HepG2 (cell line): ENCODE data around the gene RWDD2A. TPM values are rescaled to one million over a fixed set of nuclear protein-coding genes. Genes with fewer than 3 reads are reported as not detected.

Experiments used
- CHD4 ChIP-seq: fragments of 200-600 bp; sonication (generic); IDR thresholded peaks from 2 replicates; pipeline ENCODE4 v1.7.0; 2017; ENCODE audit warnings: mild to moderate bottlenecking, low read length, borderline replicate concordance
- FUBP1 ChIP-seq: sonication (generic); formaldehyde crosslinking; IDR thresholded peaks from 2 replicates; pipeline ENCODE4 v1.5.1; 2020; ENCODE audit warnings: missing genetic modification reagents, mild to moderate bottlenecking, borderline replicate concordance
- HNRNPK ChIP-seq: fragments of 200-400 bp; formaldehyde crosslinking; IDR thresholded peaks from 2 replicates; pipeline ENCODE4 v1.6.1; 2018; ENCODE audit warnings: low read length, low read depth, moderate library complexity, mild to moderate bottlenecking; ENCODE audit not compliant: poor library complexity, severe bottlenecking
- IKZF5 ChIP-seq: IDR thresholded peaks from 2 replicates; pipeline ENCODE4 v1.6.1; 2018; ENCODE audit warnings: missing genetic modification reagents, mild to moderate bottlenecking, missing compliant biosample characterization
- KLF6 ChIP-seq: IDR thresholded peaks from 2 replicates; pipeline ENCODE4 v1.8.0; 2016; ENCODE audit warnings: missing biosample characterization, missing genetic modification reagents
- NRL ChIP-seq: sonication (generic); formaldehyde crosslinking; IDR thresholded peaks from 2 replicates; pipeline ENCODE4 v1.5.0; 2020; ENCODE audit warnings: missing genetic modification reagents, mild to moderate bottlenecking, moderate library complexity, borderline replicate concordance
- PAWR ChIP-seq: sonication (generic); formaldehyde crosslinking; IDR thresholded peaks from 2 replicates; pipeline ENCODE4 v1.4.0; 2020; ENCODE audit warnings: missing genetic modification reagents, mild to moderate bottlenecking, borderline replicate concordance
- PCBP2 ChIP-seq: fragments of 200-400 bp; formaldehyde crosslinking; optimal IDR thresholded peaks from 2 replicates; pipeline ENCODE3; 2018; ENCODE audit warnings: low read length, low read depth; ENCODE audit not compliant: poor library complexity, severe bottlenecking
- PITX1 ChIP-seq: sonication (generic); formaldehyde crosslinking; IDR thresholded peaks from 2 replicates; pipeline ENCODE4 v1.5.1; 2020; ENCODE audit warnings: mild to moderate bottlenecking, missing genetic modification reagents
- RARA ChIP-seq: IDR thresholded peaks from 2 replicates; pipeline ENCODE4 v1.6.1; 2016; ENCODE audit warnings: missing genetic modification reagents, missing compliant biosample characterization
- RBM22 ChIP-seq: fragments of 200-400 bp; formaldehyde crosslinking; optimal IDR thresholded peaks from 2 replicates; pipeline ENCODE3; 2017; ENCODE audit warnings: mild to moderate bottlenecking, low read length, moderate library complexity
- XRCC5 ChIP-seq: fragments of 200-400 bp; formaldehyde crosslinking; optimal IDR thresholded peaks from 2 replicates; pipeline ENCODE3; 2017; ENCODE audit warnings: mild to moderate bottlenecking, low read length
- ZBTB1 ChIP-seq: sonication (generic); formaldehyde crosslinking; IDR thresholded peaks from 2 replicates; pipeline ENCODE4 v1.4.0; 2020; ENCODE audit warnings: missing genetic modification reagents, borderline replicate concordance
- ZFP37 ChIP-seq: sonication (generic); formaldehyde crosslinking; IDR thresholded peaks from 2 replicates; pipeline ENCODE4 v1.4.0; 2020; ENCODE audit warnings: missing genetic modification reagents, borderline replicate concordance
- ZIK1 ChIP-seq: sonication (generic); formaldehyde crosslinking; IDR thresholded peaks from 2 replicates; pipeline ENCODE4 v1.5.0; 2020; ENCODE audit warnings: mild to moderate bottlenecking, low read depth, missing genetic modification reagents, borderline replicate concordance
- ZKSCAN5 ChIP-seq: sonication (generic); formaldehyde crosslinking; IDR thresholded peaks from 2 replicates; pipeline ENCODE4 v1.5.1; 2020; ENCODE audit warnings: mild to moderate bottlenecking, missing genetic modification reagents
- ZNF383 ChIP-seq: sonication (generic); formaldehyde crosslinking; IDR thresholded peaks from 2 replicates; pipeline ENCODE4 v1.4.0; 2020; ENCODE audit warnings: missing genetic modification reagents, mild to moderate bottlenecking, borderline replicate concordance
- ZNF549 ChIP-seq: sonication (generic); formaldehyde crosslinking; IDR thresholded peaks from 2 replicates; pipeline ENCODE4 v1.5.0; 2020; ENCODE audit warnings: missing genetic modification reagents
- ZSCAN25 ChIP-seq: sonication (generic); formaldehyde crosslinking; IDR thresholded peaks from 2 replicates; pipeline ENCODE4 v1.8.0; 2022; ENCODE audit warnings: mild to moderate bottlenecking, missing genetic modification reagents
- ZSCAN5A ChIP-seq: sonication (generic); formaldehyde crosslinking; IDR thresholded peaks from 2 replicates; pipeline ENCODE4 v1.8.0; 2022; ENCODE audit warnings: mild to moderate bottlenecking, missing genetic modification reagents, borderline replicate concordance
- ZUFSP ChIP-seq: sonication (generic); formaldehyde crosslinking; IDR thresholded peaks from 2 replicates; pipeline ENCODE4 v1.9.0; 2021; ENCODE audit warnings: missing genetic modification reagents, mild to moderate bottlenecking, borderline replicate concordance
- polyA plus RNA-seq, 8 experiments: library from polyadenylated mRNA; depleted of rRNA in 3 of 8; stranded (reverse) in 7 of 8; unstranded in 1 of 8; fragments of >200 nt; fragmentation: Illumina TruSeq in 4 of 8; extraction: Trizol in 4 of 8; gene quantifications; 2 replicates each; pipeline versions ENCODE4 v1.2.1 to v1.2.3, GENCODE V29; 2011 to 2016; ENCODE audit warnings: low read depth in 4 of 8, missing spikeins in 1 of 8, mixed read lengths in 1 of 8; ENCODE audit not compliant: insufficient read depth in 1 of 8
- total RNA-seq, 5 experiments: library from RNA; depleted of rRNA; stranded (reverse); fragments of >200 nt; fragmentation: Illumina TruSeq; extraction: Trizol; gene quantifications; 2 replicates each; pipeline ENCODE4 v1.2.3, GENCODE V29; 2016; ENCODE audit warnings: low read depth in 1 of 5

RWDD2A gene
- total and polyA plus RNA-seq, 2 of the 13 experiments (the other 11 are each of a cell fraction or from before 2014, with no cell fraction given), result 5.3 to 8.1 TPM

GRCh38 chr6:83192871-83193746, at the start of gene RWDD2A, which contains the start of gene PGM3 (continued):
- TF ChIP-seq FUBP1 (CRISPR knock-in tag) (no peak; the same call in 1 of the 2 replicates), PCBP2 (no peak), ZSCAN25 (CRISPR knock-in tag) (peak; percentile 60; the same call in 1 of the 2 replicates), PITX1 (CRISPR knock-in tag) (peak; percentile 50; the same call in 1 of the 2 replicates), XRCC5 (no peak), RBM22 (no peak), NRL (CRISPR knock-in tag) (peak; percentile 86; the same call in 1 of the 2 replicates), ZBTB1 (CRISPR knock-in tag) (peak; percentile 40; the same call in 1 of the 2 replicates), ZKSCAN5 (CRISPR knock-in tag) (peak; percentile 50; the same call in 1 of the 2 replicates), ZFP37 (no peak), RARA (CRISPR knock-in tag) (peak; percentile 7; the same call in 1 of the 2 replicates), ZUFSP (CRISPR knock-in tag) (no peak), KLF6 (CRISPR knock-in tag) (no peak; the same call in 1 of the 2 replicates), ZSCAN5A (no peak; the same call in 1 of the 2 replicates), IKZF5 (CRISPR knock-in tag) (peak; percentile 84), ZNF383 (CRISPR knock-in tag) (no peak), HNRNPK (no peak), CHD4 (no peak), PAWR (CRISPR knock-in tag) (no peak), ZNF549 (CRISPR knock-in tag) (no peak), ZIK1 (CRISPR knock-in tag) (peak; percentile 78)
